WTC11 (cell line): ENCODE results near the gene LIFR. TPM values are rescaled to one million over a fixed set of nuclear protein-coding genes. Genes with fewer than 3 reads are reported as not detected.

Experiments
- ATAC-seq: fragments of 200-7000 bp; cut with Tn5 transposase; 2 replicates; pipeline ENCODE4 v1.10.0; 2021; ENCODE audit warnings: mild to moderate bottlenecking, moderate library complexity
- Bru-seq: library from RNA; stranded (reverse); fragments of 400-500 nt; gene quantifications from one replicate; lab custom pipeline; 2021; lab: Mats Ljungman, UMichigan
- CTCF ChIA-PET: fragments of 300-600 bp; sonication (Branson Sonifier 250); formaldehyde crosslinking; loops from one replicate; lab custom pipeline; 2021; ENCODE audit warnings: antibody characterized with exemption; lab: Charles Lee
- POLR2A ChIA-PET: fragments of 350-600 bp; sonication (Branson Sonifier 250); formaldehyde crosslinking; loops from one replicate; lab custom pipeline; 2021; ENCODE audit warnings: antibody characterized with exemption; lab: Charles Lee
- DNase-seq: peaks from one replicate; pipeline ENCODE4 v3.0.0; 2021; ENCODE audit warnings: low spot score
- H3K27ac Mint-ChIP-seq: 2 replicates; pipeline ENCODE4 v1.8.0; 2021; ENCODE audit warnings: mixed read lengths
- H3K27me3 Mint-ChIP-seq: 2 replicates; pipeline ENCODE4 v1.8.0; 2021; ENCODE audit warnings: low read depth, mild to moderate bottlenecking, moderate library complexity, mixed read lengths
- H3K36me3 Mint-ChIP-seq: 2 replicates; pipeline ENCODE4 v1.8.0; 2021; ENCODE audit warnings: mixed read lengths
- H3K4me1 Mint-ChIP-seq: 2 replicates; pipeline ENCODE4 v1.8.0; 2022; ENCODE audit warnings: mixed read lengths
- H3K4me3 Mint-ChIP-seq: 2 replicates; pipeline ENCODE4 v1.8.0; 2021; ENCODE audit warnings: mild to moderate bottlenecking, moderate library complexity, mixed read lengths
- H3K9me3 Mint-ChIP-seq: 2 replicates; pipeline ENCODE4 v1.8.0; 2021; ENCODE audit warnings: mixed read lengths
- ARID4B ChIP-seq: sonication (generic); formaldehyde crosslinking; IDR thresholded peaks from 2 replicates; pipeline ENCODE4 v1.8.0; 2023; ENCODE audit warnings: missing genetic modification reagents, mild to moderate bottlenecking, borderline replicate concordance
- E2F1 ChIP-seq: sonication (generic); formaldehyde crosslinking; IDR thresholded peaks from 2 replicates; pipeline ENCODE4 v1.8.0; 2022; ENCODE audit warnings: mild to moderate bottlenecking, missing genetic modification reagents
- E2F4 ChIP-seq: sonication (generic); formaldehyde crosslinking; IDR thresholded peaks from 2 replicates; pipeline ENCODE4 v1.8.1; 2022; ENCODE audit warnings: low read depth, mild to moderate bottlenecking, moderate library complexity, missing genetic modification reagents, borderline replicate concordance
- E2F5 ChIP-seq: sonication (generic); formaldehyde crosslinking; IDR thresholded peaks from 2 replicates; pipeline ENCODE4 v1.8.1; 2022; ENCODE audit warnings: mild to moderate bottlenecking, moderate library complexity, missing genetic modification reagents
- ESRRA ChIP-seq: sonication (generic); formaldehyde crosslinking; IDR thresholded peaks from 2 replicates; pipeline ENCODE4 v1.8.1; 2022; ENCODE audit warnings: mild to moderate bottlenecking, missing genetic modification reagents, borderline replicate concordance
- ETV6 ChIP-seq: sonication (generic); formaldehyde crosslinking; IDR thresholded peaks from 2 replicates; pipeline ENCODE4 v1.8.1; 2022; ENCODE audit warnings: mild to moderate bottlenecking, missing genetic modification reagents
- FOXJ3 ChIP-seq: sonication (generic); formaldehyde crosslinking; IDR thresholded peaks from 2 replicates; pipeline ENCODE4 v1.9.0; 2021; ENCODE audit warnings: missing genetic modification reagents, mild to moderate bottlenecking, borderline replicate concordance
- FOXK1 ChIP-seq: sonication (generic); formaldehyde crosslinking; IDR thresholded peaks from 2 replicates; pipeline ENCODE4 v1.8.0; 2022; ENCODE audit warnings: mild to moderate bottlenecking, moderate library complexity, missing genetic modification reagents
- FOXP1 ChIP-seq: sonication (generic); formaldehyde crosslinking; IDR thresholded peaks from 2 replicates; pipeline ENCODE4 v1.8.0; 2022; ENCODE audit warnings: missing genetic modification reagents, mild to moderate bottlenecking, moderate library complexity, borderline replicate concordance
- HMGXB4 ChIP-seq: sonication (generic); formaldehyde crosslinking; IDR thresholded peaks from 2 replicates; pipeline ENCODE4 v1.8.1; 2023; ENCODE audit warnings: mild to moderate bottlenecking, moderate library complexity, missing genetic modification reagents
- MAX ChIP-seq: sonication (generic); formaldehyde crosslinking; IDR thresholded peaks from 2 replicates; pipeline ENCODE4 v1.8.0; 2022; ENCODE audit warnings: mild to moderate bottlenecking, missing genetic modification reagents
- MYBL2 ChIP-seq: sonication (generic); formaldehyde crosslinking; IDR thresholded peaks from 2 replicates; pipeline ENCODE4 v1.8.1; 2023; ENCODE audit warnings: mild to moderate bottlenecking, moderate library complexity, missing genetic modification reagents
- OVOL2 ChIP-seq: fragments of 250-450 bp; sonication (Bioruptor Pico); IDR thresholded peaks from 2 replicates; pipeline ENCODE4 v1.9.0; 2021; ENCODE audit warnings: mild to moderate bottlenecking, borderline replicate concordance
- RELA ChIP-seq: sonication (generic); formaldehyde crosslinking; IDR thresholded peaks from 2 replicates; pipeline ENCODE4 v1.8.1; 2022; ENCODE audit warnings: missing genetic modification reagents, mild to moderate bottlenecking, borderline replicate concordance
- RORB ChIP-seq: fragments of 250-450 bp; sonication (Bioruptor Pico); IDR thresholded peaks from 2 replicates; pipeline ENCODE4 v1.9.0; 2021; ENCODE audit warnings: mild to moderate bottlenecking
- TEAD1 ChIP-seq: sonication (generic); formaldehyde crosslinking; IDR thresholded peaks from 2 replicates; pipeline ENCODE4 v1.8.0; 2022; ENCODE audit warnings: mild to moderate bottlenecking, missing genetic modification reagents
- USF1 ChIP-seq: sonication (generic); formaldehyde crosslinking; IDR thresholded peaks from 2 replicates; pipeline ENCODE4 v1.8.0; 2022; ENCODE audit warnings: mild to moderate bottlenecking, missing genetic modification reagents
- ZNF263 ChIP-seq: sonication (generic); formaldehyde crosslinking; IDR thresholded peaks from 2 replicates; pipeline ENCODE4 v1.8.1; 2022; ENCODE audit warnings: low read depth, mild to moderate bottlenecking, moderate library complexity, missing genetic modification reagents
- long read RNA-seq, 3 experiments: library from RNA in 1 of 3; library from capped mRNA in 1 of 3; library from polyadenylated mRNA in 1 of 3; unstranded in 2 of 3; stranded (forward) in 1 of 3; transcript quantifications; one replicate each; pipeline ENCODE4 v2.0.0, GENCODE V29; 2021
- total RNA-seq: library from RNA; stranded (reverse); gene quantifications from 3 replicates; pipeline ENCODE4 v1.2.3, GENCODE V29; 2021

Gene LIFR
- total RNA-seq = 12.9 to 14.4 TPM (median 13.7 TPM) in 3 replicates
- Bru-seq, nascent RNA = percentile 64 among the genes with signal in this experiment
- long read RNA-seq, experiment 1, full-length matches to known transcripts = 6 of 13 reads
- long read RNA-seq, experiment 1, partial matches to known transcripts = 1 of 13 reads
- long read RNA-seq, experiment 1, other reads (novel, unspliced or antisense) = 6 of 13 reads
- long read RNA-seq, experiment 2, partial matches to known transcripts = 2 of 14 reads
- long read RNA-seq, experiment 2, other reads (novel, unspliced or antisense) = 12 of 14 reads
- long read RNA-seq, experiment 3 = 0 reads

- H3K4me1 Mint-ChIP-seq = peaks cover 36% of the 10 kb centered on the region
- TF ChIP-seq RELA (CRISPR knock-in tag) (no peak), FOXP1 (CRISPR knock-in tag) (no peak), E2F1 (CRISPR knock-in tag) (no peak), HMGXB4 (CRISPR knock-in tag) (peak; percentile 74), ESRRA (CRISPR knock-in tag) (no peak), MAX (CRISPR knock-in tag) (0 out of 2 replicates have a peak, but pooled peaks have one; percentile 54), E2F5 (CRISPR knock-in tag) (peak; percentile 62; the same call in 1 of the 2 replicates), USF1 (0 out of 2 replicates have a peak, but pooled peaks have one; percentile 40), MYBL2 (CRISPR knock-in tag) (0 out of 2 replicates have a peak, but pooled peaks have one; percentile 12), FOXK1 (CRISPR knock-in tag) (peak; percentile 50; the same call in 1 of the 2 replicates), ETV6 (CRISPR knock-in tag) (peak; percentile 24), OVOL2 (CRISPR knock-in tag) (no peak), ARID4B (CRISPR knock-in tag) (peak; percentile 74; the same call in 1 of the 2 replicates), FOXJ3 (CRISPR knock-in tag) (no peak), ZNF263 (CRISPR knock-in tag) (peak; percentile 54; the same call in 1 of the 2 replicates), RORB (CRISPR knock-in tag) (no peak), E2F4 (CRISPR knock-in tag) (no peak), TEAD1 (CRISPR knock-in tag) (peak; percentile 58)
- TF ChIP-seq, all 79 proteins: peak for 10
- POLR2A ChIA-PET = no interaction called here
- CTCF ChIA-PET = interaction anchor here (1.3 to 4.2 kb wide), 3 partner anchors 115 to 253 kb away, joined by 3 to 36 read pairs (median 5); no protein-coding TSS in a partner anchor
- peak within 1 kb of the TSS; percentile 63; the same call in 1 of the 2 replicates for H3K27ac Mint-ChIP-seq
- no peaks in the 10 kb centered on the region for H3K36me3 Mint-ChIP-seq
- peak; percentile 80 for ATAC-seq
- DNase-seq = peak; percentile 82
- peaks cover 7% of the 10 kb centered on the region for H3K27me3 Mint-ChIP-seq
- H3K4me3 Mint-ChIP-seq = peak within 1 kb of the TSS; percentile 95
- H3K9me3 Mint-ChIP-seq = no peaks in the 10 kb centered on the region
Observed at GRCh38 chr5:38556599-38557307, at the start of gene LIFR. TSS of gene LIFR (minus strand) at chr5:38556646. CDS start at chr5:38530647, 25,999 bp downstream.
